CD14-positive monocyte (primary cell): ENCODE measurements around the gene TACC3. TPM values are rescaled to one million over a fixed set of nuclear protein-coding genes. Genes with fewer than 3 reads are reported as not detected.

Source experiments
- DNase-seq, 3 donors: peaks; one replicate each; pipeline ENCODE4 v3.0.0-alpha.2; 2011 to 2022
- H2AFZ ChIP-seq: 2 replicates; pipeline ENCODE4 v1.6.0; 2012; ENCODE audit warnings: mild to moderate bottlenecking, low read depth, low read length, inconsistent platforms; ENCODE audit not compliant: insufficient read depth, poor library complexity, severe bottlenecking
- H3K27ac ChIP-seq, 2 donors: 1 replicate in 1 of 2; 2 replicates in 1 of 2; pipeline ENCODE4 v1.5.1; 2012 to 2013; ENCODE audit warnings: low read length in 2 of 2, control low read depth in 1 of 2, inconsistent platforms in 1 of 2, low read depth in 1 of 2, mild to moderate bottlenecking in 1 of 2
- H3K27me3 ChIP-seq, 2 donors: one replicate each; pipeline versions ENCODE4 v1.6.0 to v1.6.1; 2011 to 2013; ENCODE audit warnings: low read length in 2 of 2; ENCODE audit not compliant: control insufficient read depth in 2 of 2, insufficient read depth in 2 of 2
- H3K36me3 ChIP-seq, 2 donors: replicated peaks in 1 of 2; 1 replicate in 1 of 2; 2 replicates in 1 of 2; pipeline versions ENCODE4 v1.5.1 to v1.6.1; 2012 to 2013; ENCODE audit warnings: low read length in 2 of 2, control low read depth in 1 of 2, inconsistent platforms in 1 of 2, mild to moderate bottlenecking in 1 of 2; ENCODE audit not compliant: insufficient read depth in 2 of 2, control insufficient read depth in 1 of 2
- H3K4me1 ChIP-seq, 2 donors: 1 replicate in 1 of 2; 2 replicates in 1 of 2; pipeline versions ENCODE4 v1.5.1 to v1.6.1; 2012 to 2013; ENCODE audit warnings: low read length in 2 of 2, control low read depth in 1 of 2, inconsistent platforms in 1 of 2, mild to moderate bottlenecking in 1 of 2, moderate library complexity in 1 of 2; ENCODE audit not compliant: insufficient read depth in 2 of 2, control insufficient read depth in 1 of 2
- H3K4me2 ChIP-seq: replicated peaks from 2 replicates; pipeline ENCODE3; 2012; ENCODE audit warnings: low read length, moderate library complexity, mild to moderate bottlenecking; ENCODE audit not compliant: poor library complexity, severe bottlenecking; ENCODE audit errors: extremely low read depth
- H3K4me3 ChIP-seq, 3 experiments: fragments of 200-600 bp in 1 of 3; sonication (generic) in 1 of 3; replicated peaks in 1 of 3; 1 replicate in 2 of 3; 2 replicates in 1 of 3; pipeline ENCODE4 v1.5.1; 2011 to 2013; ENCODE audit warnings: low read length in 3 of 3, mild to moderate bottlenecking in 3 of 3, control low read depth in 2 of 3, low read depth in 2 of 3, inconsistent platforms in 1 of 3, moderate library complexity in 1 of 3
- H3K79me2 ChIP-seq: 2 replicates; pipeline ENCODE4 v1.6.0; 2012; ENCODE audit warnings: mild to moderate bottlenecking, control low read depth, inconsistent platforms, low read length, moderate library complexity; ENCODE audit not compliant: insufficient read depth
- H3K9ac ChIP-seq: 2 replicates; pipeline ENCODE4 v1.6.0; 2017; ENCODE audit warnings: low read length, mild to moderate bottlenecking; ENCODE audit not compliant: insufficient read depth, poor library complexity, severe bottlenecking
- H3K9me3 ChIP-seq, 2 donors: replicated peaks in 1 of 2; 1 replicate in 1 of 2; 2 replicates in 1 of 2; pipeline versions ENCODE4 v1.5.1 to v1.6.1; 2012 to 2013; ENCODE audit warnings: low read length in 2 of 2, control low read depth in 1 of 2; ENCODE audit not compliant: control insufficient read depth in 1 of 2, insufficient read depth in 1 of 2
- H4K20me1 ChIP-seq: 2 replicates; pipeline ENCODE4 v1.6.0; 2012; ENCODE audit warnings: mild to moderate bottlenecking, low read length, control low read depth, moderate library complexity; ENCODE audit not compliant: insufficient read depth
- H3K27ac Mint-ChIP-seq, 7 donors: one replicate each; pipeline ENCODE4 v1.8.0; 2020; ENCODE audit warnings: mild to moderate bottlenecking in 7 of 7, mixed read lengths in 7 of 7, moderate library complexity in 6 of 7, inconsistent platforms in 2 of 7
- H3K27me3 Mint-ChIP-seq, 3 donors: one replicate each; pipeline ENCODE4 v1.8.0; 2021 to 2022; ENCODE audit warnings: low read depth in 3 of 3, mild to moderate bottlenecking in 3 of 3, mixed read lengths in 3 of 3, moderate library complexity in 3 of 3, inconsistent platforms in 1 of 3
- H3K36me3 Mint-ChIP-seq, 2 donors: one replicate each; pipeline ENCODE4 v1.8.0; 2020; ENCODE audit warnings: mixed read lengths in 2 of 2, inconsistent platforms in 1 of 2, mild to moderate bottlenecking in 1 of 2
- H3K4me1 Mint-ChIP-seq: one replicate; pipeline ENCODE4 v1.8.0; 2020; ENCODE audit warnings: mild to moderate bottlenecking, mixed read lengths
- H3K4me3 Mint-ChIP-seq, 2 donors: one replicate each; pipeline ENCODE4 v1.8.0; 2020; ENCODE audit warnings: mild to moderate bottlenecking in 2 of 2, mixed read lengths in 2 of 2, moderate library complexity in 1 of 2
- H3K9me3 Mint-ChIP-seq, 7 donors: one replicate each; pipeline ENCODE4 v1.8.0; 2020 to 2022; ENCODE audit warnings: mixed read lengths in 7 of 7, mild to moderate bottlenecking in 6 of 7, moderate library complexity in 6 of 7, inconsistent platforms in 2 of 7
- CTCF ChIP-seq: fragments of 200-600 bp; IDR thresholded peaks from one replicate; pipeline ENCODE4 v1.8.0; 2022; ENCODE audit warnings: antibody characterized with exemption, mild to moderate bottlenecking
- WGBS: methylation state at CpG from one replicate; pipeline ENCODE4 v1.1.5; 2013; ENCODE audit warnings: missing lambda C conversion rate; ENCODE audit not compliant: insufficient coverage; 5-methylcytosine and 5-hydroxymethylcytosine counted together
- intact Hi-C, 2 donors: fragments of 100-400 bp; cut with micrococcal nuclease; formaldehyde crosslinking; loops; one replicate each; pipeline versions ENCODE4 v1.15.0 to v1.15.1; 2023
- polyA plus RNA-seq, 3 donors: library from polyadenylated mRNA; depleted of rRNA in 1 of 3; unstranded in 2 of 3; stranded (reverse) in 1 of 3; fragments of 300-500 nt in 2 of 3; fragments of >200 nt in 1 of 3; fragmentation: Illumina TruSeq in 2 of 3; gene quantifications; 1 replicate in 2 of 3; 2 replicates in 1 of 3; pipeline ENCODE4 v1.2.3, GENCODE V29; 2012 to 2021

The TACC3 gene
- polyA plus RNA-seq, 3 donors: 43.7 to 84.2 (median 56.6) TPM

- WGBS: 100% methylated on average over 6 of the region's 9 CpGs
- no peak overlapping the region for H3K4me2 ChIP-seq
- H3K79me2 ChIP-seq: peaks cover 40% of the 10 kb centered on the region
- Mint-ChIP-seq H3K9me3 (peaks cover 20 to 41% (median 30%) of the 10 kb centered on the region in 7 donors), H3K4me1 (peaks cover 4% of the 10 kb centered on the region), H3K27me3 (peaks cover 0 to 1% (median 0%) of the 10 kb centered on the region in 3 donors), H3K4me3 (no peak overlapping the region), H3K27ac (no peak overlapping the region), H3K36me3 (peaks cover 80 to 100% of the 10 kb centered on the region in 2 donors)
- TF ChIP-seq CTCF: no peak
- no peak overlapping the region for H2AFZ ChIP-seq
- intact Hi-C loops: no loop called here
- H3K9me3 ChIP-seq: peaks cover 20 to 32% of the 10 kb centered on the region in 2 donors
- H3K9ac ChIP-seq: no peak overlapping the region
- H4K20me1 ChIP-seq: peaks cover 41% of the 10 kb centered on the region
- H3K36me3 ChIP-seq: peaks cover 95 to 100% of the 10 kb centered on the region in 2 donors
- no peak overlapping the region for H3K27ac ChIP-seq
- no peak overlapping the region for H3K4me3 ChIP-seq
- no peaks in the 10 kb centered on the region for H3K27me3 ChIP-seq
- no peaks in the 10 kb centered on the region for H3K4me1 ChIP-seq
- no peak for DNase-seq
These were observed 18.0 kb downstream of the TACC3 start for GRCh38 chr4:1739358-1739757.

- H3K27ac ChIP-seq: peak overlapping the region in 1 of 2 donors; percentile 64
- DNase-seq: no peak
- 82% methylated on average over 10 of the region's 22 CpGs for WGBS
- H3K79me2 ChIP-seq: peaks cover 34% of the 10 kb centered on the region
- peaks cover 38% of the 10 kb centered on the region for H4K20me1 ChIP-seq
- H3K9me3 ChIP-seq: peaks cover 20 to 31% of the 10 kb centered on the region in 2 donors
- H3K4me3 ChIP-seq: no peak overlapping the region
- peaks cover 80 to 100% of the 10 kb centered on the region in 2 donors for H3K36me3 Mint-ChIP-seq
- peak overlapping the region in 5 of 7 donors; percentile 15 to 93 (median 31) for H3K27ac Mint-ChIP-seq
- H3K4me1 Mint-ChIP-seq: peaks cover 4% of the 10 kb centered on the region
- peaks cover 0 to 1% (median 1%) of the 10 kb centered on the region in 3 donors for H3K27me3 Mint-ChIP-seq
- no peak overlapping the region for H3K4me3 Mint-ChIP-seq
- no peak overlapping the region for H2AFZ ChIP-seq
- H3K36me3 ChIP-seq: peaks cover 94 to 100% of the 10 kb centered on the region in 2 donors
- H3K9ac ChIP-seq: no peak overlapping the region
- H3K9me3 Mint-ChIP-seq: peaks cover 20 to 37% (median 26%) of the 10 kb centered on the region in 7 donors
- TF ChIP-seq CTCF: no peak
- H3K27me3 ChIP-seq: no peaks in the 10 kb centered on the region
- intact Hi-C loops: no loop called here
- no peaks in the 10 kb centered on the region for H3K4me1 ChIP-seq
- H3K4me2 ChIP-seq: no peak overlapping the region
These were observed 18.8 kb downstream of the TACC3 start for GRCh38 chr4:1740021-1740545.
